Esophagus squamous epithelium (tissue), 5 donors: ENCODE results near the gene ESR1. TPM values are rescaled to one million over a fixed set of nuclear protein-coding genes. Genes with fewer than 3 reads are reported as not detected.

ENCODE experiments used
- DNase-seq: peaks from one replicate; lab custom pipeline; 2025; lab: John Stamatoyannopoulos, UW
- H3K27ac ChIP-seq, 4 donors: fragments of 200-600 bp; sonication (generic); one replicate each; pipeline ENCODE4 v1.5.1; 2016 to 2019; ENCODE audit warnings: mild to moderate bottlenecking in 1 of 4
- H3K27me3 ChIP-seq, 4 donors: fragments of 200-600 bp; sonication (generic); 1 replicate in 3 of 4; 2 replicates in 1 of 4; pipeline versions ENCODE4 v1.5.1 to v1.6.0; 2017 to 2021; ENCODE audit warnings: antibody characterized with exemption in 1 of 4
- H3K36me3 ChIP-seq, 3 donors: fragments of 200-600 bp; sonication (generic); one replicate each; pipeline ENCODE4 v1.5.1; 2016 to 2019
- H3K4me1 ChIP-seq, 3 donors: fragments of 200-600 bp; sonication (generic); one replicate each; pipeline ENCODE4 v1.5.1; 2017 to 2019
- H3K4me3 ChIP-seq, 4 donors: fragments of 200-600 bp; sonication (generic); 1 replicate in 3 of 4; 2 replicates in 1 of 4; pipeline ENCODE4 v1.5.1; 2016 to 2019; ENCODE audit warnings: mild to moderate bottlenecking in 2 of 4, moderate library complexity in 1 of 4
- H3K9me3 ChIP-seq, 3 donors: fragments of 200-600 bp; sonication (generic); one replicate each; pipeline ENCODE4 v1.5.1; 2016 to 2019
- POLR2A ChIP-seq, 4 donors: fragments of 450-650 bp; IDR thresholded peaks; one replicate each; pipeline ENCODE4 v1.6.1; 2017; ENCODE audit warnings: antibody characterized with exemption in 4 of 4, mild to moderate bottlenecking in 4 of 4, moderate library complexity in 3 of 4
- WGBS, 2 donors: methylation state at CpG; one replicate each; pipeline ENCODE4 v1.1.5; 2018; 5-methylcytosine and 5-hydroxymethylcytosine counted together
- intact Hi-C: fragments of 100-400 bp; cut with DNase I; formaldehyde crosslinking; loops from one replicate; pipeline ENCODE4 v1.15.0; 2022
- total RNA-seq, 4 donors: library from RNA; depleted of rRNA; stranded (reverse); fragments of >200 nt; gene quantifications; one replicate each; pipeline ENCODE4 v1.1.0, GENCODE V29; 2016
- TF ChIP-seq, protein P1 (sequence below), 6 experiments: fragments of 450-650 bp in 4 of 6; fragments of 200-600 bp in 2 of 6; sonication (generic) in 2 of 6; IDR thresholded peaks; one replicate each; pipeline ENCODE4 v1.5.1; 2016 to 2019; ENCODE audit warnings: antibody characterized with exemption in 6 of 6, mild to moderate bottlenecking in 4 of 6, moderate library complexity in 4 of 6
- donor health status: DM: yes; HTN: yes; CAD: no.

The ESR1 gene
- total RNA-seq, 4 donors from 2014 or later = 0.40 to 1.1 (median 0.95) TPM; not detected in 1

DNA sequence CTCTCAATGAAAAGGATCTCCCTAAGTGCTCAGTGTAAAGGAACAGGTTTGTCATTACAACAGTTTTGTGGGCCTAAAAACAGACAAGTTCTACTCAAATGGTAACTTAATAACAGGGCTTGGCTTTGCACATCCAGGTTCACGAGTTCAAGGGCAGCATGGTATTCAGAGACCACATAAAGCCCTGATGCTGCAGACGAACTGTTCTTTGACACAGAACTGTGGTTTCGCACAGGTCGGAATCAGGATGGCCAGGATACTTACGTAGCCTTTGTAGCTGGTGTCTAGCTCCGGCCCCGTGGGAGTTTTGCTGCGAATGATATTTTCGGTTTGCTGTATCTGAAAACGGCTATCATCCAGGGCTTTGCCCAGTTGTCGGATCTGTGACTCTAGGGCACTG is 335.9 kb downstream of the ESR1 start:
- DNase-seq = no peak
- peaks cover 0 to 85% (median 5%) of the 10 kb centered on the region in 3 donors for H3K36me3 ChIP-seq
- H3K4me3 ChIP-seq = no peak overlapping the region
- TF ChIP-seq, protein P1, sequence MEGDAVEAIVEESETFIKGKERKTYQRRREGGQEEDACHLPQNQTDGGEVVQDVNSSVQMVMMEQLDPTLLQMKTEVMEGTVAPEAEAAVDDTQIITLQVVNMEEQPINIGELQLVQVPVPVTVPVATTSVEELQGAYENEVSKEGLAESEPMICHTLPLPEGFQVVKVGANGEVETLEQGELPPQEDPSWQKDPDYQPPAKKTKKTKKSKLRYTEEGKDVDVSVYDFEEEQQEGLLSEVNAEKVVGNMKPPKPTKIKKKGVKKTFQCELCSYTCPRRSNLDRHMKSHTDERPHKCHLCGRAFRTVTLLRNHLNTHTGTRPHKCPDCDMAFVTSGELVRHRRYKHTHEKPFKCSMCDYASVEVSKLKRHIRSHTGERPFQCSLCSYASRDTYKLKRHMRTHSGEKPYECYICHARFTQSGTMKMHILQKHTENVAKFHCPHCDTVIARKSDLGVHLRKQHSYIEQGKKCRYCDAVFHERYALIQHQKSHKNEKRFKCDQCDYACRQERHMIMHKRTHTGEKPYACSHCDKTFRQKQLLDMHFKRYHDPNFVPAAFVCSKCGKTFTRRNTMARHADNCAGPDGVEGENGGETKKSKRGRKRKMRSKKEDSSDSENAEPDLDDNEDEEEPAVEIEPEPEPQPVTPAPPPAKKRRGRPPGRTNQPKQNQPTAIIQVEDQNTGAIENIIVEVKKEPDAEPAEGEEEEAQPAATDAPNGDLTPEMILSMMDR (IDR thresholded peaks at IDR 0.05) = no peak
- no peak for TF ChIP-seq POLR2A (IDR thresholded peaks at IDR 0.05)
- no peaks in the 10 kb centered on the region for H3K27me3 ChIP-seq
- WGBS, 2 donors = 85% methylated on average over 10 to 11 of the region's 11 CpGs
- H3K9me3 ChIP-seq = no peaks in the 10 kb centered on the region
- intact Hi-C loops = no loop called here
- H3K4me1 ChIP-seq = no peaks in the 10 kb centered on the region
- H3K27ac ChIP-seq = no peak overlapping the region

DNA sequence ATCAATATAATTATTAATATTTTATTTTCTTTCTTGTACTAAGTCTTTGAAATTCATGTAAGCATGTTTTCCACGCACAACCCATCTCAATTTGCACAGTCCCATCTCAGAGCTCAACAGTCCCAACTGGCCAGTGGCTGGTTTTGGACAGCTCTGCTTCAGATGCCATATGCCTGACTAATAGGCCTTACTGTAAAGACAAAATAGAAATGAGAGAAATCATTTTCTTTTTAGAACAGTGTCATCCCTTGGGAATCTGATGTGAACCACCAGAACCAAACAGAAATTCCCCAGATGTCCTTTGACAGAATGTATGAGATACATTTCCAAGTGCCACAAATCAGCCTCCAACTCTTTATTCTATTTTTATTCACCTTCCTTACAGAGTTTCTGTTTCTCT is 338.9 kb downstream of the ESR1 start:
- Histone ChIP-seq H3K4me3 (no peak overlapping the region), H3K4me1 (no peaks in the 10 kb centered on the region), H3K27ac (no peak overlapping the region), H3K9me3 (no peaks in the 10 kb centered on the region), H3K36me3 (peaks cover 0 to 87% (median 5%) of the 10 kb centered on the region in 3 donors), H3K27me3 (no peaks in the 10 kb centered on the region)
- 70% methylated on average over 1 of the region's 1 CpG for WGBS, 2 donors
- intact Hi-C loops = no loop called here
- TF ChIP-seq, protein P1 (IDR thresholded peaks at IDR 0.05) = no peak
- no peak for TF ChIP-seq POLR2A (IDR thresholded peaks at IDR 0.05)
- no peak for DNase-seq

GRCh38 chr6:152147269-152147668 is 339.8 kb downstream of the ESR1 start:
- Histone ChIP-seq H3K27me3 (no peaks in the 10 kb centered on the region), H3K36me3 (peaks cover 0 to 89% (median 5%) of the 10 kb centered on the region in 3 donors), H3K27ac (no peak overlapping the region), H3K4me3 (no peak overlapping the region), H3K4me1 (no peaks in the 10 kb centered on the region), H3K9me3 (no peaks in the 10 kb centered on the region)
- TF ChIP-seq, protein P1 (IDR thresholded peaks at IDR 0.05) = no peak
- no peak for TF ChIP-seq POLR2A (IDR thresholded peaks at IDR 0.05)
- 94 to 97% methylated on average over 6 of the region's 6 CpGs for WGBS, 2 donors
- intact Hi-C loops = no loop called here
- DNase-seq = no peak

DNA sequence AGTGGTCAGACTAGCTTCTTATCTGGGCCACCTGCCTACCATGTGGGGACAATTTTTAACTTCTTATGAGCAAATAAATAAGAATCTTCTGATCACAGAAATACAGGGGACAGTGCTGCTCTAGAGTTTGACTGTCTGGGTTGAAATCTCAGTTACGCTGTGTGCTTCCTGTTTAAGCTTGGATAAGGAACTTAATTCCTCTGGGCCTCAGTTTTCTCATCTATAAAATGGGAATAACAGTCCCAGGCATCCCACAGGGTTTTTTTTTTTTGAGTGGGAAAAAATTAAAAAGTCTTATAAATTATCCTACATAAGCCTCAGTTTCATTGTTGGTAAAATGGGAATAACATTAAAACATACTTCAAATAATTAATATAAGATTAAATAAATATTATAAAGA is 340.9 kb downstream of the ESR1 start:
- no peak overlapping the region for H3K4me3 ChIP-seq
- peaks cover 0 to 85% (median 5%) of the 10 kb centered on the region in 3 donors for H3K36me3 ChIP-seq
- no peak for DNase-seq
- intact Hi-C loops = no loop called here
- TF ChIP-seq, protein P1 (IDR thresholded peaks at IDR 0.05) = no peak
- TF ChIP-seq POLR2A (IDR thresholded peaks at IDR 0.05) = no peak
- H3K27me3 ChIP-seq = no peaks in the 10 kb centered on the region
- H3K27ac ChIP-seq = no peak overlapping the region
- 92 to 100% methylated on average over 1 of the region's 1 CpG for WGBS, 2 donors
- no peaks in the 10 kb centered on the region for H3K4me1 ChIP-seq
- H3K9me3 ChIP-seq = no peaks in the 10 kb centered on the region

DNA sequence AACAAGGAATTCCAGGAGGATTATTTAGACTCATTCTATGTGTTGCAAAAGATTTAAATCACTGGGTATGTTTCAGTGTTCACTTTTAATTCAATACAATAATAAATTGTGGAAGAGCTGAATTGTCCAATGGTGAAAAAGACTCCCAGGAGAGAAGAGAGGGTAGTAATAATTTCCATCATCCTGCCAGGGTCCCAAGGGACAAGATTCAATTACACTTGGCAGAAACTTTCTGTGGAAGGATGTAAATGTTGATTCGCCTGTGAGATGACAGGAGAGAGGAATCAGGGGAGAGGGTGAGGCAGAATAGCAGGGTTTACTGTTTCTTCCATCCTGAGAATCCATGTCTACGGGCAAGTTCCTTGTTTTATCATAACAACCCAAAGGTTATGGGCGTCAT is 342.7 kb downstream of the ESR1 start:
- Histone ChIP-seq H3K4me3 (no peak overlapping the region), H3K27ac (no peak overlapping the region), H3K36me3 (peaks cover 0 to 85% (median 5%) of the 10 kb centered on the region in 3 donors), H3K9me3 (no peaks in the 10 kb centered on the region), H3K27me3 (no peaks in the 10 kb centered on the region), H3K4me1 (no peaks in the 10 kb centered on the region)
- WGBS, 2 donors = 64 to 88% methylated on average over 3 of the region's 3 CpGs
- TF ChIP-seq, protein P1 (IDR thresholded peaks at IDR 0.05) = no peak
- TF ChIP-seq POLR2A (IDR thresholded peaks at IDR 0.05) = no peak
- intact Hi-C loops = no loop called here
- no peak for DNase-seq
